Fibroblast of pulmonary artery (primary cell): ENCODE data around the gene MRPL53.

Experiments used
- DNase-seq: peaks from one replicate; pipeline ENCODE4 v3.0.0-alpha.2; 2010; ENCODE audit warnings: low read depth
- H3K4me3 ChIP-seq: replicated peaks from 2 replicates; pipeline ENCODE4 v1.5.1; 2011; ENCODE audit warnings: low read depth, mild to moderate bottlenecking, control low read depth, low read length, moderate library complexity
- TF ChIP-seq, protein P1 (sequence below): IDR thresholded peaks from 2 replicates; pipeline ENCODE4 v1.5.1; 2011; ENCODE audit warnings: mild to moderate bottlenecking, control low read depth, low read length, inconsistent platforms; ENCODE audit errors: missing control alignments

MRPL53 gene

DNA sequence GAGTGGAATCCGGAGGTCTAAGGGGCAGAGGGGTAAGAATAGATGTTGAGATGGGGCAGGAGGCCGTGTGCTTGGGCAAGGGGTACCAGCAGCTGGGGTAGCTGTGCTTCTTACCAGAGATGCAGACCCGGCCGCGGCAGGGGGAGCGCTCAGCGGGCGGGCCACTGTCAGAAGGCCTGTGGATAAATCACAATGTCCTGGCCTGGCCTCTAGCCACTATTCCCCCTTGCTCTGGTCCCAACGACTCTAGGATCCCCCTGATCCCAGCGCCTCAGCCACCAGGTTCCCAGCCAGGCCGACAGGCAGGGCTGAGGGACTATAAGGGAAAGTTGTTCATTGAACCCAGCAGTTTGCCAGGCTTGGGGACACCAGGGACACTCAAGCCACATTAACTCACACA, 42.0 kb downstream of the MRPL53 start:
- TF ChIP-seq, protein P1, sequence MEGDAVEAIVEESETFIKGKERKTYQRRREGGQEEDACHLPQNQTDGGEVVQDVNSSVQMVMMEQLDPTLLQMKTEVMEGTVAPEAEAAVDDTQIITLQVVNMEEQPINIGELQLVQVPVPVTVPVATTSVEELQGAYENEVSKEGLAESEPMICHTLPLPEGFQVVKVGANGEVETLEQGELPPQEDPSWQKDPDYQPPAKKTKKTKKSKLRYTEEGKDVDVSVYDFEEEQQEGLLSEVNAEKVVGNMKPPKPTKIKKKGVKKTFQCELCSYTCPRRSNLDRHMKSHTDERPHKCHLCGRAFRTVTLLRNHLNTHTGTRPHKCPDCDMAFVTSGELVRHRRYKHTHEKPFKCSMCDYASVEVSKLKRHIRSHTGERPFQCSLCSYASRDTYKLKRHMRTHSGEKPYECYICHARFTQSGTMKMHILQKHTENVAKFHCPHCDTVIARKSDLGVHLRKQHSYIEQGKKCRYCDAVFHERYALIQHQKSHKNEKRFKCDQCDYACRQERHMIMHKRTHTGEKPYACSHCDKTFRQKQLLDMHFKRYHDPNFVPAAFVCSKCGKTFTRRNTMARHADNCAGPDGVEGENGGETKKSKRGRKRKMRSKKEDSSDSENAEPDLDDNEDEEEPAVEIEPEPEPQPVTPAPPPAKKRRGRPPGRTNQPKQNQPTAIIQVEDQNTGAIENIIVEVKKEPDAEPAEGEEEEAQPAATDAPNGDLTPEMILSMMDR = no peak

DNA sequence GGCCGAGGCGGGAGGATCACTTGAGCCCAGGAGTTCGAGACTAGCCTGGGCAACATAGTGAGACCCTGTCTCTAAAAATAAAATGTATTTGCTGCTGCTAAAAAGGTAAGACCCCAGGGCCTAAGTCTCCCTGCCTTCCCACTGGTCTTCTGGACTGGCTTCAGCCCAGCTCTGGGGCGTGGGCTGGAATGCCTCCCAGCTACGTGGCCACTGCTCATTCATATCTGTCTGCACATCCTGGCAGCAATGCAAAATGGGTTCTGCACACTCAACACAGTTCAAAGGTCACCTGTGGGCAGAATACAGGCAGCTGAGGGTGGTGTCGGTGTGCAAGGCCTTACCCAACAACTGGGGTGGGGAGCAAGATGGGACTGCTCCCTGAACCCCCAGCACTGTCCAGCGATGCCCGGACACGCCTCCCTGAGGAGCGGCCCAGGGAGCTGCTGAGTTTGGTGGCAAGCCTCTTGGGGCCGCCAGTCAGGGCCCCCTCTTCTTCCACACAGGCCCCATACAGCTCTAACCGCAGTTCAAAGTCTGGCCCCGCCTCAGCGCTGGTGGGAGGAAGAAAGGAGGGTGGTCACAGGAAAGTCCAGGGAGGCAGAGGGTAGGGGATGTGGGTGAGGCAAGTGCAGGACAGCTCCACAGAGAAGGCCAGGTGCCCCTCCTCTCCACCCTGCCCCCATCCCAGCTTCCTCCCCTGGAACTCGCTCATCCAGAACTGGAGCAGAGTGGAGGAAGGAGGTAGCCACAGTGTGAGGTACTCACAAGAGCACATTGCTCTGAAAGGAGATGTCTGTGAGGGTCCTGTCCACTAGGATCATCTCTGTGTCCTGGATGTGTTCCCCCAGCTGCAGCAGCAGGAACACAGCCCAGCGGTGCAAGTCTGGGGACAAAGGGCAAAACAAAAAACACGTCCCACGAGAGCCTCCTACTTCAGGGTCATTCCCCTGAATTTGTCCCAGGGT, 42.7 kb downstream of the MRPL53 start:
- TF ChIP-seq, protein P1 = no peak
- DNase-seq = no peak
- no peak overlapping the region for H3K4me3 ChIP-seq

More for the DNA sequence above, 42.0 kb downstream of the MRPL53 start:
- no peak for DNase-seq
- no peak overlapping the region for H3K4me3 ChIP-seq

DNA sequence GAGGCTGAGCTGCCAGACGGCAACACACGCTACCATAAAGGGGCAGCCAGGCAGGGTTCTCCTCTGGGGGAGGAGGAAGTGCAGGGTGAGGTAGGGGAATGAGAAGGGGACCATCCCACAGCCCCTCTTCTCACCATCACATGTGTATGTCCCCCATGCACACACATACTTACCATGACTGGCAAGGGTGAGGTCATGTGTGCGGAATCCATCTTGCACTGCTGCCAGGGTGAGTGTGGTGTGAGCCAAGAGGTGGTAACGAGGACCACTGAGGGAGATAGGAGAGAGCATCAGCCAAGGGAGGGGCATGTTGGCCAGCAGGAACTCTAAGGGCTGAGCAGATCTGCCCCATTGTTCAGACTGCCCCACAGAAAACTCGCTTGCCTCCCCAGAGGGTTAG, 43.8 kb downstream of the MRPL53 start:
- TF ChIP-seq, protein P1 = no peak

DNA sequence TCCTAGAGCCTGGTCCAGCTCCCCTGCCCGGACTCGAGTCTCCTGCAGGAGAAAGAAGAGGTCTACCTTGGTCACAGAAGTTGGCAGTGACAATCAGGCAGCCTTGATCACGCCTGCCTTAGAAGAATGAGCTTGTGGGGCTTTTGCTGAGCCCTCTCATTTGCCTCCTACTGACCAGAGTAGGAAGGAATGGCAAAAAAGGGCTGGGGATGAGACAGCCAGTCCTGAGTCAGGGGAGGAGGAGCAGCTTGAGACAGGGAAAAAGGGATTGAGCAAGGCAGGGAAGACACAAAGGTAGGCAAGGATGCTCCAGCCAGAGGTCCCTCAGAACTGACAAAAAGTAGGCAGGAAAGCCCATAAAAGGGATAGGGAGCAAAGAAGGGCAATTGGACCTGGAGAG, 44.9 kb downstream of the MRPL53 start:
- no peak for DNase-seq

More for the DNA sequence above, 43.8 kb downstream of the MRPL53 start:
- no peak for DNase-seq
- no peak overlapping the region for H3K4me3 ChIP-seq

DNA sequence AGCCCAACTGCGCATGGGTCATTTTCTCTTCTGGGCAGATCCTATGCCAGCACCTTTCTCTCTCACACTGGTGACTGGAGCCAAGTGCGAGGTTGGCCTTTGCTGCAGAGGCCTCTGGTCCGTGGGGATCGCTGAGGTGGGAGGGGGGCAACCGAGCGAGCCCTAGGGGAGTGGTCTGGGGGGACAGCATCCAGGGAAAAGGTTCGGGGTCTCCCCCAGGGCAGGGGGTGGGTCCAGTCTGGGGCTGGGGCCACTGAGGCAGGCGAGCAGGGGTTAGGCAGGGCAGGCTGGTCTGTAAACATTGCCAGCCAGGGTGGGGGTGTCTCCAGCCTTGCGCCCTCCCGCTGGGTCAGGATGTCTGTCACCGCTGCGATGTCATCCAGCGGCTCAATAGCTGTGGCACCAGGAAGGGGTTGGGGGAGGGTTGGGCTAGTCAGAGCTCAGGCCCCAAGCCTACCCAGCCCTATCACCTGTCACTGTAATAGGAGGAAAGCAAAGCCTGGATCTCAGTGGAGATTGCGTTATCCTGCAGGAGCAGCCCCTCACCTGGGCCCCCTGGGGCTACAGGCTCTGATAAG, 46.2 kb downstream of the MRPL53 start:
- TF ChIP-seq, protein P1 = no peak
- no peak overlapping the region for H3K4me3 ChIP-seq
- DNase-seq = no peak

More for the DNA sequence above, 44.9 kb downstream of the MRPL53 start:
- no peak overlapping the region for H3K4me3 ChIP-seq
- TF ChIP-seq, protein P1 = no peak

DNA sequence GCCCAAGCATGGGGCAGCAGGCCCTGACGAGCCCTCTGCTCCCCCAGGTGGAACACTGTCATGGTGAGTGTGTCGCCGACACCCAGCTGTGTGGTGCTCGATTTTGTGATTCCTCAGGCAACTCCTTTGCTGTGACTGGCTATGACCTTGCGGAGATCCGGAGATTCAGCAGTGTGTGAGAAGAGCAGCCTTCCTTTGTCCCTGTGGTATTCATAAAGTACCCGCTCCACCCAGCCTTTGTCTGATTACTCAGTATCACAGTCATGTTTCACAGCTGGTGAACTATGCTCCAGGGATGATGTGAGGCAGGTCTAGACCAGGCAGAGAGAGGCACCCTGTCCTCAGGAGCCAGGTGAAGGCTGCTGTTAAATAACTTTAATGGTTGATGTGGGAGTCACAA, 47.0 kb downstream of the MRPL53 start:
- DNase-seq = no peak
- H3K4me3 ChIP-seq = no peak overlapping the region
- TF ChIP-seq, protein P1 = no peak

DNA sequence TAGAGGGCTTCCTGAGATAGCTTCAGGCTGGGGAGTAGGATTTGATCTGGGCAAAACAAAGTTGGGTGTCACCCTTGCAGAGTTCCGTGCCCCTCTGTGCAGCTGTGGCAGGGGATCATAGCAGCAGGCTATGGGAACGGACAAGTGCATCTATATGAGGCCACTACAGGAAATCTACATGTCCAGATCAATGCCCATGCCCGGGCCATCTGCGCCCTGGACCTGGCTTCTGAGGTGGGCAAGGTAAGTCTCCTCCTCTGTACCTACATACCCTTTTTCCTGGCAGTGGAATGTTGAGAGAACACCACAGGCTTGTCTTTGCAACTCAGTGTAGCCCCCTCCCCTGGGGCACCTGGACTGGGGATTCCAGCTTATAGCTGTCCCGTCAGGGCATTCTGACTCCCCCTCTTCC, 47.5 kb downstream of the MRPL53 start:
- TF ChIP-seq, protein P1 = no peak
- H3K4me3 ChIP-seq = no peak overlapping the region
- DNase-seq = no peak
